CD4-positive, alpha-beta T cell (primary cell): Measurements from ENCODE around the gene PPP6R2. TPM values are rescaled to one million over a fixed set of nuclear protein-coding genes. Genes with fewer than 3 reads are reported as not detected.
"Not testable (repeated sequence)": the region's sequence is repeated elsewhere in the genome, so short reads cannot be mapped to it uniquely, and the experiment has no call there.

Experiments
- ATAC-seq: fragments of 200-7000 bp; cut with Tn5 transposase; one replicate; pipeline ENCODE4 v1.10.0; 2022; ENCODE audit warnings: mild to moderate bottlenecking; ENCODE audit not compliant: poor library complexity
- CTCF ChIA-PET: fragments of 350-600 bp; sonication (Branson Sonifier 250); formaldehyde crosslinking; loops from one replicate; lab custom pipeline; 2021; ENCODE audit warnings: antibody characterized with exemption, inconsistent platforms; lab: Charles Lee
- POLR2A ChIA-PET: fragments of 350-600 bp; sonication (Branson Sonifier 250); formaldehyde crosslinking; loops from one replicate; lab custom pipeline; 2021; ENCODE audit warnings: antibody characterized with exemption, inconsistent platforms; lab: Charles Lee
- DNase-seq, 14 experiments: peaks; one replicate each; pipeline ENCODE4 v3.0.0-alpha.2; 2013 to 2020; ENCODE audit warnings: mixed read lengths in 2 of 14
- H3K27ac ChIP-seq, 2 donors: one replicate each; pipeline versions ENCODE4 v1.5.1 to v1.7.0; 2013; ENCODE audit warnings: low read length in 2 of 2, low read depth in 1 of 2, mild to moderate bottlenecking in 1 of 2
- H3K27me3 ChIP-seq, 2 experiments: 1 replicate in 1 of 2; 2 replicates in 1 of 2; pipeline versions ENCODE4 v1.6.1 to v1.7.0; 2013; ENCODE audit warnings: low read length in 2 of 2, control low read depth in 1 of 2, mild to moderate bottlenecking in 1 of 2, moderate library complexity in 1 of 2; ENCODE audit not compliant: insufficient read depth in 2 of 2, control insufficient read depth in 1 of 2
- H3K36me3 ChIP-seq: one replicate; pipeline ENCODE4 v1.6.1; 2013; ENCODE audit warnings: low read length, control low read depth; ENCODE audit not compliant: insufficient read depth
- H3K4me1 ChIP-seq: one replicate; pipeline ENCODE4 v1.6.1; 2013; ENCODE audit warnings: low read length, control low read depth; ENCODE audit not compliant: insufficient read depth
- H3K4me3 ChIP-seq: one replicate; pipeline ENCODE4 v1.5.1; 2013; ENCODE audit warnings: mild to moderate bottlenecking, low read length, moderate library complexity
- H3K9me3 ChIP-seq, 2 experiments: 1 replicate in 1 of 2; 2 replicates in 1 of 2; pipeline versions ENCODE4 v1.6.1 to v1.7.0; 2013; ENCODE audit warnings: low read length in 2 of 2, mild to moderate bottlenecking in 2 of 2, control low read depth in 1 of 2, moderate library complexity in 1 of 2; ENCODE audit not compliant: control insufficient read depth in 1 of 2, insufficient read depth in 1 of 2
- H3K27ac Mint-ChIP-seq: one replicate; pipeline ENCODE4 v1.8.0; 2020; ENCODE audit warnings: mixed read lengths
- H3K27me3 Mint-ChIP-seq: one replicate; pipeline ENCODE4 v1.8.0; 2021; ENCODE audit warnings: mixed read lengths
- H3K36me3 Mint-ChIP-seq: one replicate; pipeline ENCODE4 v1.8.0; 2021; ENCODE audit warnings: low read depth, mixed read lengths
- H3K4me1 Mint-ChIP-seq: one replicate; pipeline ENCODE4 v1.8.0; 2021; ENCODE audit warnings: low read depth, mixed read lengths
- H3K4me3 Mint-ChIP-seq: one replicate; pipeline ENCODE4 v1.8.0; 2020; ENCODE audit warnings: mild to moderate bottlenecking, mixed read lengths
- H3K9me3 Mint-ChIP-seq: one replicate; pipeline ENCODE4 v1.8.0; 2020; ENCODE audit warnings: mixed read lengths
- intact Hi-C, 2 experiments: fragments of 100-400 bp; cut with DNase I in 1 of 2; cut with micrococcal nuclease in 1 of 2; formaldehyde crosslinking; loops; one replicate each; pipeline versions ENCODE4 v1.15.1 to v1.9.0; 2023 to 2025; cut with DNase I, micrococcal nuclease
- total RNA-seq, 174 experiments: library from RNA in 2 of 174; stranded (reverse) in 2 of 174; gene quantifications; one replicate each; pipeline ENCODE4 v1.2.3 and lab custom pipeline; 2021 to 2026
- TF ChIP-seq, protein P1 (sequence below): fragments of 200-600 bp; IDR thresholded peaks from one replicate; pipeline ENCODE4 v1.8.0; 2022; ENCODE audit warnings: antibody characterized with exemption, mild to moderate bottlenecking

PPP6R2 gene
- total RNA-seq, 2 experiments from 2014 or later: 47.1 to 48.0 TPM

DNA sequence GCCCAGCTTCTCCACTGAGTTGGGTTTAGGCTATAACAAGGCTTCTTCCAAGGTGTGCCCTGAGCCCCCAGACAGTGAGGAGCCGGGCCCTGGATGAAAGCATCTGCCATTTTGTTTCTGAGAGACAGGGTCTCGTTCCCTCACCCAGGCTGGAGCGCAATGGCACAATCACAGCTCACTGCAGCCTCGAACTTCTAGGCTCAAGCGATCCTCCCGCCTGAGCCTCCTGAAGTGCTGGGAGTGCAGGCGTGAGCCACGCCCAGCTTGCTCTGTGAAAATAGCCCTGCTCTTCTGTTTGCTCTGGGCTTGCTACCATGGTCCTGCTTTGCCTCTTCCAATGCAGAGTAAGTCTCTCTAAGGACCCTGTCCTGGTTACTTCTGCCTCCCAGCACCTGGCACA, 23.0 kb upstream of the PPP6R2 start:
- Mint-ChIP-seq H3K9me3 (no peaks in the 10 kb centered on the region), H3K36me3 (no peaks in the 10 kb centered on the region), H3K4me3 (no peak overlapping the region), H3K27me3 (no peaks in the 10 kb centered on the region), H3K27ac (no peak overlapping the region), H3K4me1 (peaks cover 5% of the 10 kb centered on the region)
- ATAC-seq (no peak), DNase-seq (no peak)
- Histone ChIP-seq H3K36me3 (no peaks in the 10 kb centered on the region), H3K4me1 (peaks cover 4% of the 10 kb centered on the region), H3K4me3 (no peak overlapping the region), H3K9me3 (no peaks in the 10 kb centered on the region), H3K27me3 (no peaks in the 10 kb centered on the region), H3K27ac (no peak overlapping the region)
- CTCF ChIA-PET: no interaction called here
- TF ChIP-seq, protein P1, sequence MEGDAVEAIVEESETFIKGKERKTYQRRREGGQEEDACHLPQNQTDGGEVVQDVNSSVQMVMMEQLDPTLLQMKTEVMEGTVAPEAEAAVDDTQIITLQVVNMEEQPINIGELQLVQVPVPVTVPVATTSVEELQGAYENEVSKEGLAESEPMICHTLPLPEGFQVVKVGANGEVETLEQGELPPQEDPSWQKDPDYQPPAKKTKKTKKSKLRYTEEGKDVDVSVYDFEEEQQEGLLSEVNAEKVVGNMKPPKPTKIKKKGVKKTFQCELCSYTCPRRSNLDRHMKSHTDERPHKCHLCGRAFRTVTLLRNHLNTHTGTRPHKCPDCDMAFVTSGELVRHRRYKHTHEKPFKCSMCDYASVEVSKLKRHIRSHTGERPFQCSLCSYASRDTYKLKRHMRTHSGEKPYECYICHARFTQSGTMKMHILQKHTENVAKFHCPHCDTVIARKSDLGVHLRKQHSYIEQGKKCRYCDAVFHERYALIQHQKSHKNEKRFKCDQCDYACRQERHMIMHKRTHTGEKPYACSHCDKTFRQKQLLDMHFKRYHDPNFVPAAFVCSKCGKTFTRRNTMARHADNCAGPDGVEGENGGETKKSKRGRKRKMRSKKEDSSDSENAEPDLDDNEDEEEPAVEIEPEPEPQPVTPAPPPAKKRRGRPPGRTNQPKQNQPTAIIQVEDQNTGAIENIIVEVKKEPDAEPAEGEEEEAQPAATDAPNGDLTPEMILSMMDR: no peak
- POLR2A ChIA-PET: no interaction called here
- intact Hi-C loops: no loop called here

DNA sequence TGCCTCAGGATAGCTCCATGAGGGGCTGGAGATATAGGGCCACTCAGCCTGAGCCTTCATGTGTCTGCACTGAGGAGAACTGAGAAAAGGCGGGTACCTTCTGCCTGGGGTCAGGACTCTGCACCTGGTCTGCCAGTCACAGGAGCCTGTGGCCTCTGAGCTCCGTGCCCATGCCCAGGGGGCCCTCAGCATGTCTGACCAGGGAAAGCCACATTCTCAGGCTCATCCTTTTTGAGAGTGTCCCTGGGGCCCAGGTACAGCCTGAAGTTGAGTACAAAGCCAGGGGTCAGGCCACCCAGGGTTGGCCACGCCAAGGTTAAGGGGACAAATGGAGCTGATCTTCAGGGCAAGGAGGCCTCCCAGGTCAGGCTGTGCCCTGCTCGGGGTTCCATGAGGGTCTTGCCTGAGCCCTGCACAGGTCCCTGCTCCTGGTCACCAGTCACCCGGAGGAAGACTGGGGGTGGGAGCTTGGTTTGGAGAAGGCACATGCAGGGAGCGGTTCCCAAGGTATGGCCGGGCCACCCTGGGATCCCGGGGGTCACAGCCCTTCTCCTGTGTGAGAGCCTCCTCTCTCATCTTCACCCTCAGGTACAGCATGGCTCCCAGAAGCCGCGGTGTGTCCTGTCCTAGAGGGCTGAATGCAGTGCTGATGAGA, 22.3 kb upstream of the PPP6R2 start:
- Mint-ChIP-seq H3K36me3 (no peaks in the 10 kb centered on the region), H3K4me1 (peaks cover 2% of the 10 kb centered on the region), H3K9me3 (no peaks in the 10 kb centered on the region), H3K27me3 (no peaks in the 10 kb centered on the region), H3K4me3 (no peak overlapping the region), H3K27ac (no peak overlapping the region)
- no peak for ATAC-seq
- no peak overlapping the region for H3K4me3 ChIP-seq
- intact Hi-C loops: no loop called here
- no peaks in the 10 kb centered on the region for H3K4me1 ChIP-seq
- POLR2A ChIA-PET: no interaction called here
- no peak overlapping the region for H3K27ac ChIP-seq
- CTCF ChIA-PET: interaction anchor here (0.9 kb wide), 1 partner anchor 21 kb away, joined by 6 read pairs; no protein-coding TSS in a partner anchor
- H3K9me3 ChIP-seq: no peaks in the 10 kb centered on the region
- H3K36me3 ChIP-seq: no peaks in the 10 kb centered on the region
- DNase-seq: no peak
- TF ChIP-seq, protein P1: no peak
- no peaks in the 10 kb centered on the region for H3K27me3 ChIP-seq

DNA sequence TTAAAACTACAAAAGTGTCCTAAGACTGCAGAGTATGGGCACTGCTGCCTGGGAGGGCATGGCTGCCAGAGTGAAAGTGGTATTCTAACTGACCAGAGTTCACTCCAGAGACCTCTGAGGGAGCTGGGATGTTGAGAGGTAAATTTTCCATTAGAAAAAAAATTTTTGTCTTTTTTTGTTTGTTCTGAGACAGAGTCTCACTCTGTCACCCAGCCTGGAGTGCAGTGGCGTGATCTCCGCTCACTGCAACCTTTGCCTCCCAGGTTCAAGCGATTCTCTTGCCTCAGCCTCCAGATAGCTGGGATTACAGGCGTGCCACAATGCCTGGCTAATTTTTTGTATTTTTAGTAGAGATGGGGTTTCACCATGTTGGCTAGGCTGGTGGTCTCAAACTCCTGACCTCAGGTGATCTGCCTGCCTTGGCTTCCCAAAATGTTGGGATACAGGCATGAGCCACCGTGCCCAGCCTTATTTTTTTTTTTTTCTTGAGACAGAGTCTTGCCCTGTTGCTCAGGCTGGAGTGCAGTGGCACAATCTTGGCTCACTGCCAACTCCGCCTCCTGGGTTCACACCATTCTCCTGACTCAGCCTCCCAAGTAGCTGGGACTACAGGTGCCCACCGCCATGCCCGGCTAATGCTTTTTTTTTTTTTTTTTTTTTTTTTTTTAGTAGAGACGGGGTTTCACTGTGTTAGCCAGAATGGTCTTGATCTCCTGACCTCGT, 20.6 kb upstream of the PPP6R2 start:
- H3K36me3 ChIP-seq, H3K4me3 ChIP-seq, DNase-seq, ATAC-seq, H3K27me3 ChIP-seq, POLR2A ChIA-PET, H3K36me3 Mint-ChIP-seq, H3K9me3 ChIP-seq, H3K27me3 Mint-ChIP-seq, H3K9me3 Mint-ChIP-seq, H3K27ac Mint-ChIP-seq, intact Hi-C loops, H3K27ac ChIP-seq, H3K4me3 Mint-ChIP-seq, H3K4me1 Mint-ChIP-seq: not testable (repeated sequence)
- peaks cover 10% of the 10 kb centered on the region for H3K4me1 ChIP-seq
- CTCF ChIA-PET: interaction anchor here (2.0 kb wide), 1 partner anchor 46 kb away, joined by 6 read pairs; no protein-coding TSS in a partner anchor
